GM12872 (cell line): ENCODE data around the gene TEX19.

Source experiments
- CTCF ChIP-seq: IDR thresholded peaks from 3 replicates; pipeline ENCODE4 v1.5.1; 2011; ENCODE audit warnings: low read depth, mild to moderate bottlenecking, low read length, moderate library complexity; ENCODE audit not compliant: insufficient read depth

The TEX19 gene

GRCh38 chr17:82319619-82320062 is 39.4 kb upstream of the TEX19 start:
- TF ChIP-seq CTCF, result no peak

- no peak for TF ChIP-seq CTCF
These were observed 38.8 kb upstream of the TEX19 start for GRCh38 chr17:82320140-82320840.

GRCh38 chr17:82320956-82321927 is 37.8 kb upstream of the TEX19 start:
- peak; percentile 69 for TF ChIP-seq CTCF

- no peak for TF ChIP-seq CTCF
These were observed 37.0 kb upstream of the TEX19 start for GRCh38 chr17:82321947-82322466.

- no peak for TF ChIP-seq CTCF
These were observed 36.3 kb upstream of the TEX19 start for GRCh38 chr17:82322526-82323453.

- no peak for TF ChIP-seq CTCF
These were observed 35.4 kb upstream of the TEX19 start for GRCh38 chr17:82323514-82324234.
